IMR-90 (cell line): ENCODE measurements around the gene GLO1. TPM values are rescaled to one million over a fixed set of nuclear protein-coding genes. Genes with fewer than 3 reads are reported as not detected.
A peak's percentile ranks its signal among the peaks of the same experiment; 100 is the strongest.

Experiments
- ATAC-seq: fragments of 200-7000 bp; cut with Tn5 transposase; 2 replicates; pipeline ENCODE4 v1.9.1; 2020; ENCODE audit warnings: low read depth, mild to moderate bottlenecking, moderate library complexity
- BruUV-seq: library from RNA; stranded (reverse); fragments of 400-500 nt; replicated peaks from 2 replicates; lab custom pipeline; 2021; lab: Mats Ljungman, UMichigan
- CTCF ChIA-PET: fragments of 300-600 bp; formaldehyde crosslinking; extraction: SDS; loops from one replicate; lab custom pipeline; 2021; ENCODE audit warnings: antibody characterized with exemption; lab: Yijun Ruan, JAX
- POLR2A ChIA-PET: fragments of 300-600 bp; sonication (Branson Sonifier 250); formaldehyde crosslinking; loops from one replicate; lab custom pipeline; 2022; ENCODE audit warnings: antibody characterized with exemption; ENCODE audit not compliant: unreplicated experiment; lab: Charles Lee
- DNase-seq: peaks from one replicate; pipeline ENCODE4 v3.0.0; 2013
- H2AFZ ChIP-seq: replicated peaks from 2 replicates; pipeline ENCODE3; 2013; ENCODE audit warnings: low read length, mild to moderate bottlenecking; ENCODE audit not compliant: poor library complexity
- H2AK5ac ChIP-seq: 2 replicates; pipeline ENCODE4 v1.6.1; 2013; ENCODE audit warnings: low read depth, low read length, inconsistent platforms
- H2AK9ac ChIP-seq: replicated peaks from 2 replicates; pipeline ENCODE3; 2013; ENCODE audit warnings: mild to moderate bottlenecking, low read depth, low read length, moderate library complexity; ENCODE audit not compliant: poor library complexity
- H2BK120ac ChIP-seq: 2 replicates; pipeline ENCODE4 v1.6.1; 2013; ENCODE audit warnings: low read depth, low read length, inconsistent platforms
- H2BK15ac ChIP-seq: 3 replicates; pipeline ENCODE4 v1.6.1; 2013; ENCODE audit warnings: low read depth, low read length, inconsistent platforms
- H2BK20ac ChIP-seq: 2 replicates; pipeline ENCODE4 v1.6.1; 2013; ENCODE audit warnings: low read depth, mild to moderate bottlenecking, inconsistent platforms, low read length, moderate library complexity
- H2BK5ac ChIP-seq: 2 replicates; pipeline ENCODE4 v1.6.1; 2013; ENCODE audit warnings: mild to moderate bottlenecking, low read depth, low read length, inconsistent platforms; ENCODE audit not compliant: poor library complexity, severe bottlenecking
- H3K14ac ChIP-seq: replicated peaks from 2 replicates; pipeline ENCODE4 v1.6.1; 2013; ENCODE audit warnings: low read depth, low read length, inconsistent platforms
- H3K18ac ChIP-seq: 2 replicates; pipeline ENCODE4 v1.6.1; 2013; ENCODE audit warnings: low read depth, low read length, control low read depth
- H3K23ac ChIP-seq: 2 replicates; pipeline ENCODE4 v1.6.1; 2013; ENCODE audit warnings: low read depth, low read length, inconsistent platforms
- H3K27ac ChIP-seq: 2 replicates; pipeline ENCODE4 v1.5.1; 2013; ENCODE audit warnings: mild to moderate bottlenecking, control low read depth, low read length; ENCODE audit not compliant: insufficient read depth
- H3K27me3 ChIP-seq: 2 replicates; pipeline ENCODE4 v1.6.1; 2013; ENCODE audit warnings: low read length; ENCODE audit not compliant: control insufficient read depth, insufficient read depth
- H3K36me3 ChIP-seq: 2 replicates; pipeline ENCODE4 v1.6.1; 2013; ENCODE audit warnings: low read length, mixed read lengths; ENCODE audit not compliant: control insufficient read depth, insufficient read depth
- H3K4ac ChIP-seq: 2 replicates; pipeline ENCODE4 v1.6.1; 2013; ENCODE audit warnings: low read depth, low read length, inconsistent platforms
- H3K4me1 ChIP-seq: 2 replicates; pipeline ENCODE4 v1.6.1; 2013; ENCODE audit warnings: low read length, mixed read lengths; ENCODE audit not compliant: control insufficient read depth, insufficient read depth
- H3K4me2 ChIP-seq: 2 replicates; pipeline ENCODE4 v1.6.1; 2013; ENCODE audit warnings: low read depth, mild to moderate bottlenecking, control low read depth, low read length, moderate library complexity
- H3K4me3 ChIP-seq: 2 replicates; pipeline ENCODE4 v1.5.1; 2013; ENCODE audit warnings: low read depth, mild to moderate bottlenecking, control low read depth, low read length, moderate library complexity; ENCODE audit not compliant: insufficient read depth
- H3K56ac ChIP-seq: 2 replicates; pipeline ENCODE4 v1.6.1; 2013; ENCODE audit warnings: low read length, inconsistent platforms; ENCODE audit not compliant: insufficient read depth; ENCODE audit errors: extremely low read depth
- H3K79me1 ChIP-seq, 2 experiments: 2 replicates each; pipeline ENCODE4 v1.6.1; 2013; ENCODE audit warnings: low read length in 2 of 2, inconsistent platforms in 1 of 2, low read depth in 1 of 2
- H3K9ac ChIP-seq: 2 replicates; pipeline ENCODE4 v1.6.1; 2013; ENCODE audit warnings: low read depth, low read length, control low read depth
- H3K9me1 ChIP-seq: 2 replicates; pipeline ENCODE4 v1.6.1; 2013; ENCODE audit warnings: low read length, inconsistent platforms; ENCODE audit not compliant: insufficient read depth
- H3K9me3 ChIP-seq: 2 replicates; pipeline ENCODE4 v1.6.1; 2013; ENCODE audit warnings: low read length; ENCODE audit not compliant: control insufficient read depth, insufficient read depth
- H4K20me1 ChIP-seq: 2 replicates; pipeline ENCODE4 v1.6.1; 2013; ENCODE audit warnings: low read length, inconsistent platforms; ENCODE audit not compliant: insufficient read depth
- H4K5ac ChIP-seq: 2 replicates; pipeline ENCODE4 v1.6.1; 2013; ENCODE audit warnings: mild to moderate bottlenecking, low read depth, low read length, control low read depth
- H4K8ac ChIP-seq, 2 experiments: 2 replicates each; pipeline ENCODE4 v1.6.1; 2013; ENCODE audit warnings: low read depth in 2 of 2, low read length in 2 of 2, control low read depth in 1 of 2, inconsistent platforms in 1 of 2
- H4K91ac ChIP-seq: 2 replicates; pipeline ENCODE4 v1.6.1; 2013; ENCODE audit warnings: low read depth, low read length, inconsistent platforms; ENCODE audit not compliant: insufficient read depth
- BHLHE40 ChIP-seq: fragments of 150-350 bp; IDR thresholded peaks from 2 replicates; pipeline ENCODE4 v1.6.1; 2016; ENCODE audit warnings: mild to moderate bottlenecking, low read depth, low read length
- CEBPB ChIP-seq: IDR thresholded peaks from 2 replicates; pipeline ENCODE4 v1.6.1; 2012; ENCODE audit warnings: low read depth, low read length, improper control_type of control experiment
- CHD1 ChIP-seq: IDR thresholded peaks from 2 replicates; pipeline ENCODE4 v1.6.1; 2012; ENCODE audit warnings: low read depth, low read length, improper control_type of control experiment
- FOS ChIP-seq: fragments of 150-350 bp; IDR thresholded peaks from 2 replicates; pipeline ENCODE4 v1.6.1; 2016; ENCODE audit warnings: low read depth, low read length
- MAFK ChIP-seq: IDR thresholded peaks from 2 replicates; pipeline ENCODE4 v1.6.1; 2012; ENCODE audit warnings: low read depth, low read length, improper control_type of control experiment
- MAZ ChIP-seq: IDR thresholded peaks from 2 replicates; pipeline ENCODE4 v1.6.1; 2012; ENCODE audit warnings: low read depth, mild to moderate bottlenecking, low read length, improper control_type of control experiment, moderate library complexity, borderline replicate concordance
- MXI1 ChIP-seq: IDR thresholded peaks from 2 replicates; pipeline ENCODE4 v1.6.1; 2012; ENCODE audit warnings: low read depth, mild to moderate bottlenecking, low read length, moderate library complexity, borderline replicate concordance
- NFE2L2 ChIP-seq: fragments of 150-350 bp; IDR thresholded peaks from 2 replicates; pipeline ENCODE4 v1.6.1; 2016; ENCODE audit warnings: low read depth, mild to moderate bottlenecking, low read length
- POLR2A ChIP-seq: IDR thresholded peaks from 2 replicates; pipeline ENCODE4 v1.6.1; 2012; ENCODE audit warnings: mild to moderate bottlenecking, low read depth, low read length
- RAD21 ChIP-seq: IDR thresholded peaks from 2 replicates; pipeline ENCODE4 v1.6.1; 2012; ENCODE audit warnings: low read length, improper control_type of control experiment
- RCOR1 ChIP-seq: IDR thresholded peaks from 2 replicates; pipeline ENCODE4 v1.6.1; 2012; ENCODE audit warnings: mild to moderate bottlenecking, low read length, improper control_type of control experiment; ENCODE audit not compliant: insufficient replicate concordance
- RFX5 ChIP-seq: IDR thresholded peaks from 2 replicates; pipeline ENCODE4 v1.8.0; 2012; ENCODE audit warnings: low read depth, mild to moderate bottlenecking, low read length, moderate library complexity
- SMC3 ChIP-seq: fragments of 150-350 bp; IDR thresholded peaks from 2 replicates; pipeline ENCODE4 v1.6.1; 2016; ENCODE audit warnings: low read depth, mild to moderate bottlenecking, antibody characterized with exemption, low read length, moderate library complexity
- WGBS, 2 experiments: methylation state at CpG; one replicate each; pipeline versions ENCODE4 v1.1.5 to v1.1.7; 2013; ENCODE audit warnings: missing lambda C conversion rate in 2 of 2; ENCODE audit not compliant: insufficient read length in 1 of 2; ENCODE audit errors: extremely low coverage in 2 of 2; 5-methylcytosine and 5-hydroxymethylcytosine counted together
- dilution Hi-C: fragments of 300-500 bp; cut with HindIII; formaldehyde crosslinking; loops from one replicate; pipeline ENCODE4 v1.14.3; 2018; ENCODE audit warnings: low sequenced_read_pairs; ENCODE audit not compliant: unreplicated experiment
- in situ Hi-C: fragments of 300-500 bp; cut with MboI; formaldehyde crosslinking; loops from 3 replicates; pipeline ENCODE4 v1.14.3; 2019; ENCODE audit warnings: low sequenced_read_pairs, inconsistent platforms, mixed read lengths
- intact Hi-C: fragments of 100-400 bp; cut with micrococcal nuclease; formaldehyde crosslinking; loops from 2 replicates; pipeline ENCODE4 v1.10.0; 2022
- polyA plus RNA-seq, 3 experiments: library from polyadenylated mRNA; depleted of rRNA; stranded (reverse); fragments of >200 nt; gene quantifications; 2 replicates each; pipeline ENCODE4 v1.2.3, GENCODE V29; 2012; ENCODE audit warnings: low replicate concordance in 1 of 3
- total RNA-seq: library from RNA; depleted of rRNA; stranded (reverse); fragments of >200 nt; gene quantifications from 2 replicates; pipeline ENCODE4 v1.2.3, GENCODE V29; 2012
- TF ChIP-seq, protein P1 (sequence below): conservative IDR thresholded peaks from 2 replicates; pipeline ENCODE4 v1.5.1; 2012; ENCODE audit warnings: mild to moderate bottlenecking, low read depth, low read length, improper control_type of control experiment
- TF ChIP-seq, protein P2 (sequence below): fragments of 150-350 bp; IDR thresholded peaks from 2 replicates; pipeline ENCODE4 v1.6.1; 2016; ENCODE audit warnings: low read depth, mild to moderate bottlenecking, low read length, moderate library complexity, borderline replicate concordance
- TF ChIP-seq, protein P3 (sequence below): fragments of 150-350 bp; IDR thresholded peaks from 2 replicates; pipeline ENCODE4 v1.6.1; 2017; ENCODE audit warnings: mild to moderate bottlenecking, antibody characterized with exemption, low read length, low read depth

GLO1 gene
- total and polyA plus RNA-seq, 2 of the 4 experiments (the other 2 are of a cell fraction) = 65.1 to 111 TPM

DNA sequence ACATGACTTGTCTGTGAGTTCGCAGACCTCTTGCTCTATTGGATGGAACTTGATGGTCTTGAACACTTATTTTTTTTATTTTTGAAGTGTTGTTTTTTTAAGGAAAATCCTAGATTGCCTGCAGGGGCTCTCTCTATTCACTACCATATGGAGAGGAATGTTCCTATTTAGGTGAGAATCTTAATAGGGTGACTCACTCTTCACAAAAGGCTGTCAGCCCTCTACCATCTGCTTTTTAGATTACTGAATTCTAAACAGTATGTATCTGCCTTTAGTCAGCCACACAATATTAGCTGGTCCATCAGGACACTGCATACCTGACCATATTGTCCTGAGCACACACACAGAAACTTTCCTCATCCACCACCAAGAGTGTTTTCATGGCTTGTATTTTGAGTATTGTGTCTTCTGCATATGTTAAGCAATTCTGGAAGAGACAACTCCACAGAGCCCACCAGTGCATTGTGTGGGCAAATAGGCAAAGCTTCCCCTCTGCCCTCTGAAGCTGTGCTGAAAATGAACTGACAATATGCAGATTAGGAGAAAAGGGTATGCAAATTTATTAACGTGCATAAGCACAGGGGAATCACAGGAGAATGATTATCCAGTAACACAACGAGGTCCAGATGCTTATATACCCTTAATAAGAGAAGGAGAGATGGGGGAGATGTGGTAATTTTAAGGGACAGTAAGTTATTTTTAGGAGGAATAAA, 56.6 kb downstream of the GLO1 start:
- dilution Hi-C loops = no loop called here
- no peak overlapping the region for H3K56ac ChIP-seq
- no peaks in the 10 kb centered on the region; the same call in 1 of the 2 replicates for H3K9me3 ChIP-seq
- no peak overlapping the region for H3K18ac ChIP-seq
- no peak overlapping the region for H2AFZ ChIP-seq
- no peak overlapping the region for H2BK5ac ChIP-seq
- H2BK20ac ChIP-seq = no peak overlapping the region
- no CpG with 5 or more reads among the region's 3 CpGs for WGBS, 2 experiments
- H3K36me3 ChIP-seq = no peaks in the 10 kb centered on the region
- no peaks in the 10 kb centered on the region for H3K4me1 ChIP-seq
- peaks cover 4 to 6% of the 10 kb centered on the region in 2 experiments; a peak in 3 of 4 replicates for H3K79me1 ChIP-seq
- ChIA-PET POLR2A (no interaction called here), CTCF (interaction anchor here (0.8 kb wide), 1 partner anchor 26 kb away, joined by 3 read pairs; no protein-coding TSS in a partner anchor)
- no peak overlapping the region for H4K91ac ChIP-seq
- peak; percentile 48 for ATAC-seq
- H2AK9ac ChIP-seq = no peak overlapping the region
- no peak overlapping the region for H3K14ac ChIP-seq
- no peak overlapping the region for H3K4me3 ChIP-seq
- H3K4me2 ChIP-seq = no peak overlapping the region
- no peaks in the 10 kb centered on the region for H4K20me1 ChIP-seq
- H2AK5ac ChIP-seq = no peak overlapping the region
- H3K9me1 ChIP-seq = peaks cover 3% of the 10 kb centered on the region; the same call in 1 of the 2 replicates
- H3K27ac ChIP-seq = no peak overlapping the region
- in situ Hi-C loops = no loop called here
- BruUV-seq = no TSS peak
- no peak overlapping the region for H3K9ac ChIP-seq
- H4K8ac ChIP-seq = no peak overlapping the region
- no peak overlapping the region for H4K5ac ChIP-seq
- no peak overlapping the region for H3K4ac ChIP-seq
- H2BK15ac ChIP-seq = no peak overlapping the region
- H3K23ac ChIP-seq = no peak overlapping the region
- intact Hi-C loops = no loop called here
- DNase-seq = peak; percentile 16
- H3K27me3 ChIP-seq = no peaks in the 10 kb centered on the region
- TF ChIP-seq NFE2L2 (no peak), RCOR1 (no peak), CHD1 (no peak), SMC3 (no peak), RFX5 (no peak), MAFK (no peak), FOS (no peak), RAD21 (no peak), CEBPB (no peak), POLR2A (no peak), BHLHE40 (no peak), MXI1 (no peak), MAZ (no peak)
- TF ChIP-seq, protein P1, sequence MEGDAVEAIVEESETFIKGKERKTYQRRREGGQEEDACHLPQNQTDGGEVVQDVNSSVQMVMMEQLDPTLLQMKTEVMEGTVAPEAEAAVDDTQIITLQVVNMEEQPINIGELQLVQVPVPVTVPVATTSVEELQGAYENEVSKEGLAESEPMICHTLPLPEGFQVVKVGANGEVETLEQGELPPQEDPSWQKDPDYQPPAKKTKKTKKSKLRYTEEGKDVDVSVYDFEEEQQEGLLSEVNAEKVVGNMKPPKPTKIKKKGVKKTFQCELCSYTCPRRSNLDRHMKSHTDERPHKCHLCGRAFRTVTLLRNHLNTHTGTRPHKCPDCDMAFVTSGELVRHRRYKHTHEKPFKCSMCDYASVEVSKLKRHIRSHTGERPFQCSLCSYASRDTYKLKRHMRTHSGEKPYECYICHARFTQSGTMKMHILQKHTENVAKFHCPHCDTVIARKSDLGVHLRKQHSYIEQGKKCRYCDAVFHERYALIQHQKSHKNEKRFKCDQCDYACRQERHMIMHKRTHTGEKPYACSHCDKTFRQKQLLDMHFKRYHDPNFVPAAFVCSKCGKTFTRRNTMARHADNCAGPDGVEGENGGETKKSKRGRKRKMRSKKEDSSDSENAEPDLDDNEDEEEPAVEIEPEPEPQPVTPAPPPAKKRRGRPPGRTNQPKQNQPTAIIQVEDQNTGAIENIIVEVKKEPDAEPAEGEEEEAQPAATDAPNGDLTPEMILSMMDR = no peak
- TF ChIP-seq, protein P2, sequence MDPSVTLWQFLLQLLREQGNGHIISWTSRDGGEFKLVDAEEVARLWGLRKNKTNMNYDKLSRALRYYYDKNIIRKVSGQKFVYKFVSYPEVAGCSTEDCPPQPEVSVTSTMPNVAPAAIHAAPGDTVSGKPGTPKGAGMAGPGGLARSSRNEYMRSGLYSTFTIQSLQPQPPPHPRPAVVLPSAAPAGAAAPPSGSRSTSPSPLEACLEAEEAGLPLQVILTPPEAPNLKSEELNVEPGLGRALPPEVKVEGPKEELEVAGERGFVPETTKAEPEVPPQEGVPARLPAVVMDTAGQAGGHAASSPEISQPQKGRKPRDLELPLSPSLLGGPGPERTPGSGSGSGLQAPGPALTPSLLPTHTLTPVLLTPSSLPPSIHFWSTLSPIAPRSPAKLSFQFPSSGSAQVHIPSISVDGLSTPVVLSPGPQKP = no peak
- TF ChIP-seq, protein P3, sequence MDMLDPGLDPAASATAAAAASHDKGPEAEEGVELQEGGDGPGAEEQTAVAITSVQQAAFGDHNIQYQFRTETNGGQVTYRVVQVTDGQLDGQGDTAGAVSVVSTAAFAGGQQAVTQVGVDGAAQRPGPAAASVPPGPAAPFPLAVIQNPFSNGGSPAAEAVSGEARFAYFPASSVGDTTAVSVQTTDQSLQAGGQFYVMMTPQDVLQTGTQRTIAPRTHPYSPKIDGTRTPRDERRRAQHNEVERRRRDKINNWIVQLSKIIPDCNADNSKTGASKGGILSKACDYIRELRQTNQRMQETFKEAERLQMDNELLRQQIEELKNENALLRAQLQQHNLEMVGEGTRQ = no peak
- H2BK120ac ChIP-seq = no peak overlapping the region
